ENCODE measurements around the gene ADCY1. TPM values are rescaled to one million over a fixed set of nuclear protein-coding genes. Genes with fewer than 3 reads are reported as not detected.

The ADCY1 gene
- total RNA-seq, 2 experiments from 2014 or later = 0.02 to 0.07 TPM

- intact Hi-C loops (cut with micrococcal nuclease) = no loop called here
- POLR2A ChIA-PET = no interaction called here
- no peak for DNase-seq
- Mint-ChIP-seq H3K36me3 (ENCODE audit: low read depth) (no peaks in the 10 kb centered on the region), H3K4me3 (no peak overlapping the region), H3K27ac (no peak overlapping the region), H3K27me3 (peaks cover 4% of the 10 kb centered on the region), H3K4me1 (ENCODE audit: low read depth) (no peaks in the 10 kb centered on the region), H3K9me3 (no peaks in the 10 kb centered on the region)
- peak; percentile 20 for ATAC-seq
- CTCF ChIA-PET = no interaction called here
- no peak for TF ChIP-seq CTCF (IDR thresholded peaks at IDR 0.05)
Observed at GRCh38 chr7:45711161-45711490, 137.0 kb downstream of the ADCY1 start.

- Mint-ChIP-seq H3K9me3 (no peaks in the 10 kb centered on the region), H3K27me3 (peaks cover 4% of the 10 kb centered on the region), H3K36me3 (ENCODE audit: low read depth) (no peaks in the 10 kb centered on the region), H3K4me1 (ENCODE audit: low read depth) (no peaks in the 10 kb centered on the region), H3K4me3 (no peak overlapping the region), H3K27ac (no peak overlapping the region)
- ATAC-seq (peak; percentile 53), DNase-seq (peak; percentile 10)
- CTCF ChIA-PET = no interaction called here
- POLR2A ChIA-PET = no interaction called here
- no peak for TF ChIP-seq CTCF (IDR thresholded peaks at IDR 0.05)
- intact Hi-C loops (cut with micrococcal nuclease) = no loop called here
Observed at GRCh38 chr7:45712057-45712689, 138.0 kb downstream of the ADCY1 start.

- Mint-ChIP-seq H3K4me3 (no peak overlapping the region), H3K27me3 (peaks cover 4% of the 10 kb centered on the region), H3K4me1 (ENCODE audit: low read depth) (no peaks in the 10 kb centered on the region), H3K27ac (no peak overlapping the region), H3K36me3 (ENCODE audit: low read depth) (no peaks in the 10 kb centered on the region), H3K9me3 (no peaks in the 10 kb centered on the region)
- POLR2A ChIA-PET = no interaction called here
- DNase-seq = no peak
- intact Hi-C loops (cut with micrococcal nuclease) = no loop called here
- CTCF ChIA-PET = no interaction called here
- ATAC-seq = no peak
- TF ChIP-seq CTCF (IDR thresholded peaks at IDR 0.05) = no peak
Observed at GRCh38 chr7:45712872-45713668, 138.9 kb downstream of the ADCY1 start.

GRCh38 chr7:45713669-45714520 is 139.7 kb downstream of the ADCY1 start:
- CTCF ChIA-PET = no interaction called here
- H3K36me3 Mint-ChIP-seq (ENCODE audit: low read depth) = no peaks in the 10 kb centered on the region
- intact Hi-C loops (cut with micrococcal nuclease) = no loop called here
- ATAC-seq (no peak), DNase-seq (no peak)
- H3K9me3 Mint-ChIP-seq = no peaks in the 10 kb centered on the region
- POLR2A ChIA-PET = no interaction called here
- H3K27me3 Mint-ChIP-seq = peaks cover 4% of the 10 kb centered on the region
- TF ChIP-seq CTCF (IDR thresholded peaks at IDR 0.05) = no peak
- H3K4me3 Mint-ChIP-seq = no peak overlapping the region
- no peak overlapping the region for H3K27ac Mint-ChIP-seq
- no peaks in the 10 kb centered on the region for H3K4me1 Mint-ChIP-seq (ENCODE audit: low read depth)

GRCh38 chr7:45714521-45714820 is 140.3 kb downstream of the ADCY1 start:
- ChIA-PET POLR2A (no interaction called here), CTCF (no interaction called here)
- no peak overlapping the region for H3K4me3 Mint-ChIP-seq
- intact Hi-C loops (cut with micrococcal nuclease) = no loop called here
- no peak for TF ChIP-seq CTCF (IDR thresholded peaks at IDR 0.05)
- no peaks in the 10 kb centered on the region for H3K36me3 Mint-ChIP-seq (ENCODE audit: low read depth)
- ATAC-seq = no peak
- H3K27ac Mint-ChIP-seq = no peak overlapping the region
- H3K27me3 Mint-ChIP-seq = peaks cover 4% of the 10 kb centered on the region
- H3K4me1 Mint-ChIP-seq (ENCODE audit: low read depth) = no peaks in the 10 kb centered on the region
- no peaks in the 10 kb centered on the region for H3K9me3 Mint-ChIP-seq
- no peak for DNase-seq
